ENCODE data around the gene PRKCG.
"Not testable (repeated sequence)": the region's sequence is repeated elsewhere in the genome, so short reads cannot be mapped to it uniquely, and the experiment has no call there.

Gene PRKCG

GRCh38 chr19:53881482-53882390 lies at the start of gene PRKCG:
Gene PRKCG, plus strand, starts transcription at chr19:53882197. Its CDS starts 298 bp downstream, at chr19:53882495.
- peak; percentile 53 for DNase-seq (ENCODE audit: low read depth, low spot score)

- DNase-seq (ENCODE audit: low read depth, low spot score) = peak; percentile 46
Measured at GRCh38 chr19:53832861-53833260, 49.1 kb upstream of the PRKCG start.

DNA sequence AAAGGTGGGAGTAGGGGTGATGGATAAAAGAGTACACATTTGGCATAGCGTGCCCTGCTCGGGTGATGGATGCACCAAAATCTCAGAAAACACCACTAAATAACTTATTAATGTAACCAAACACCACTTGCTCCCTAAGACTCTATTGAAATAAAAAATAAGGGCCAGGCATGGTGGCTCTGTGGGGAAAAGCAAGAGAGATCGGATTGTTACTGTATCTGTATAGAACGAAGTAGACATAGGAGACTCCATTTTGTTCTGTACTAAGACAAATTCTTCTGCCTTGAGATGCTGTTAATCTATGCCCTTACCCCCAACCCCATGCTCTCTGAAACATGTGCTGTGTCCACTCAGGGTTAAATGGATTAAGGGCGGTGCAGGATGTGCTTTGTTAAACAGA lies 43.6 kb upstream of the PRKCG start:
- DNase-seq (ENCODE audit: low read depth, low spot score) = peak; percentile 30

GRCh38 chr19:53840241-53840640 lies 41.8 kb upstream of the PRKCG start:
- DNase-seq (ENCODE audit: low read depth, low spot score) = not testable (repeated sequence)

DNA sequence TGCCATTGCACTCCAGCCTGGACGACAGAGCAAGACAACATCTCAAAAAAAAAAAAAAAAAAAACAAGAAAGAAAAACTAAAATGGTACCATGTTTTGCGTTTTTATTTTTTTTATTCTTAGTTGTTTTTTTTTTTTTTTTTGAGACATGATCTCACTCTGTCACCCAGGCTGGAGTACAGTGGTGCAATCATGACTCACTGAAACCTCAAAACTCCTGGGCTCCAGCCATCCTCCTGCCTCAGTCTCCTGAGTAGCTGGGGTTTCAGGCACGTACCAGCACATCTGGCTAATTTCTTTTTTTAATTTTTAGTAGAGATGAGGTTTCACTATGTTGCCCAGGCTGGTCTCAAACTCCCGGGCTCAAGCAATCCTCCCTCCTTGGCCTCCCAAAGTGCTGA lies 41.1 kb upstream of the PRKCG start:
- DNase-seq (ENCODE audit: low read depth, low spot score) = not testable (repeated sequence)

DNA sequence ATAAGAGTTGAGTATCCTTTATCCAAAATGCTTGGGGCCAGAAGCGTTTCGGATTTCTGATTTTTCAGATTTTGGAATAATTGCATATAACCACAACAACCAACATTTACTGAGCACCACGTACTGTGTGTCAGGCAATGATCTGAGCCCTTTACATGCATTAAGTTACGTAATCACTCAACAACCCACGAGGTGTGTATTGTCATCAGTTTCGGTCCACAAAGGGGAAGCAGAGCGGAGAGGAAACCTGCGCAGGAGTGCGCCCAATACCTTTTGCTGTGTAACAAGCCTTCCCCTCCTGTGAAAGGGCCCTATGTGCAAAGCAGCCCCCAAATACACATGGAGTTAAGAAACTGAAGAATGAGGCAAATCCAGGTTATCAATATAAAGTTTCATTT lies 37.1 kb upstream of the PRKCG start:
- no peak for DNase-seq (ENCODE audit: low read depth, low spot score)

DNA sequence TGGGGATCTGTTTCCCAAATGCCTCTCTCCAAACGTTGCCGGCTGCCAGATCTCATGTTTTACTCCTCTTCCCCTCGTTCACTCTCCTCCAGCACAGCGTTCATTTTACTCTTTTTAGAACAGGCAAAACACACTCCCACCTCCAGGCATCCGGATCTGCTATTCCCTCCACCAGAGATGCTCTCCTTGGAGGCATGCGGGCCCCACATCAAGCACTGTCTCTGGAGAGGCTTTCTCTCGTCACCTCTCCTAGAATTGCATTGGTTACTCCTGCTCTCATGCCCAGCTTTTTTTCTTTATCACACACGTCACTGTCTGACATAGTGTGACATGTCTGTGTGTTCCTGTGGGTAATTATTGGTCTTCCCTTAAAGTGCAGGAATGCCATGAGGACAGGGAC lies 34.4 kb upstream of the PRKCG start:
- no peak for DNase-seq (ENCODE audit: low read depth, low spot score)

GRCh38 chr19:53849237-53849676 lies 32.7 kb upstream of the PRKCG start:
- DNase-seq (ENCODE audit: low read depth, low spot score) = no peak

DNA sequence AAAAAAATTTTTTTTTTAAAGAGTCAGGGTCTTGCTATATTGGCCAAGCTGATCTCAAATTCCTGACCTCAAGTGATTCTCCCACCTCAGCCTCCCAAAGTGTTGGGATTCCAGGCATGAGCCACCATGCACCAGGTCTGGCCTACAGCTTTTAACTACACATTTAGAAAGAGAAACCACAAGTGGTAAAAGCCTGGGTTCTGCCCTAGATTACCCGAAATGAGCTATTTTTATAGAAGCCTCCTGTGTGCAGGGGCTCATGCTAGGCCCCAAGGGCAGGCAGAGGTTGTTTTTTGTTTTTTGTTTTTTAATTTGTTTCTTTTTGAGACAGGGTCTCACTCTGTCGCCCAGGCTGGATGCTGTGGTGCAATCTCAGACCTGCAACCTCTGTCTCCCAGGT lies 28.3 kb upstream of the PRKCG start:
- no peak for DNase-seq (ENCODE audit: low read depth, low spot score)

DNA sequence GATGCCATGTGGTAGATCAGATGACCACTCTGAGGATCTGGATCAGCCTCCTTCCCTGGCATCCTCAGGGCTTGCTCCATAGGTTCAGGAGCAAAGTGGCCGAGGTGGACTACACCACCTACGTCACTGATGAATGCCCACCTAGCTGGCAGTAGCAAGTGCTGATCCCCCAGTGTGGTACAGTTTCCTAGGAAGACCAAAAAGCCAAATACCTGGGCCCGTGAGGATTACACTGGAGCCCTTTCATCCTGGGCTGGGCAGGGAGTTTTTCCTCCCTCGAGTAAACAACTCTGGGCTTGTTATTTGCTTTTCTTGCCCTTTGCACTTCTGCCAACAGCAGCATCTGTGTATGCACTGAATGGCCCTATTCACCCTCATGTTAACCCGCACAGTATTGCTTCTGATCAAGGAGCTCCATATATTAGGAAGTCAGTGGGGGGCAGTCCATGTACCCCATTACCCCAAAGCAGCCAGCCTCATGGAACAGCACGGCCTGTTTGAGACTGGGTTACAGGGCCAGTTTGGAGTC lies 17.6 kb upstream of the PRKCG start:
- DNase-seq (ENCODE audit: low read depth, low spot score) = no peak

DNA sequence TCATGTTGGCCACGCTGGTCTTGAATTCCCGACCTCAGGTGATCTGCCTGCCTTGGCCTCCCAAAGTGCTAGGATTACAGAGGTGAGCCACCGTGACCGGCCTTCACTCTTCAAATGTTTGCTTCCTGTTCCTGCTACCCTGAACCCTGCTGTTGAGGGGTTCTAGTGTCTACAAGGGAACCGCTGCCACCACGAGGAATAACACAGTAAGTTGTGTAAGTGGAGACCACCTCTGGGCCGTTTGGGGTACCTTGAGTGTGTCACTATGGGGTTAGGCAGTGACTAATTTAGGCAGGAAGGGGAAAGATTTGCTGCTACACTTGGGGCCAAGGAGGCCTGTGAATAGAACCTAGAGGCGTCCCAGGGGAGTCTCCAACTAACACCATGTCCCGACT lies 16.5 kb upstream of the PRKCG start:
- DNase-seq (ENCODE audit: low read depth, low spot score) = no peak

- DNase-seq (ENCODE audit: low read depth, low spot score) = peak; percentile 78
Measured at GRCh38 chr19:53865918-53866864, 15.8 kb upstream of the PRKCG start.

GRCh38 chr19:53866865-53867224 lies 15.2 kb upstream of the PRKCG start:
- peak; percentile 74 for DNase-seq (ENCODE audit: low read depth, low spot score)

DNA sequence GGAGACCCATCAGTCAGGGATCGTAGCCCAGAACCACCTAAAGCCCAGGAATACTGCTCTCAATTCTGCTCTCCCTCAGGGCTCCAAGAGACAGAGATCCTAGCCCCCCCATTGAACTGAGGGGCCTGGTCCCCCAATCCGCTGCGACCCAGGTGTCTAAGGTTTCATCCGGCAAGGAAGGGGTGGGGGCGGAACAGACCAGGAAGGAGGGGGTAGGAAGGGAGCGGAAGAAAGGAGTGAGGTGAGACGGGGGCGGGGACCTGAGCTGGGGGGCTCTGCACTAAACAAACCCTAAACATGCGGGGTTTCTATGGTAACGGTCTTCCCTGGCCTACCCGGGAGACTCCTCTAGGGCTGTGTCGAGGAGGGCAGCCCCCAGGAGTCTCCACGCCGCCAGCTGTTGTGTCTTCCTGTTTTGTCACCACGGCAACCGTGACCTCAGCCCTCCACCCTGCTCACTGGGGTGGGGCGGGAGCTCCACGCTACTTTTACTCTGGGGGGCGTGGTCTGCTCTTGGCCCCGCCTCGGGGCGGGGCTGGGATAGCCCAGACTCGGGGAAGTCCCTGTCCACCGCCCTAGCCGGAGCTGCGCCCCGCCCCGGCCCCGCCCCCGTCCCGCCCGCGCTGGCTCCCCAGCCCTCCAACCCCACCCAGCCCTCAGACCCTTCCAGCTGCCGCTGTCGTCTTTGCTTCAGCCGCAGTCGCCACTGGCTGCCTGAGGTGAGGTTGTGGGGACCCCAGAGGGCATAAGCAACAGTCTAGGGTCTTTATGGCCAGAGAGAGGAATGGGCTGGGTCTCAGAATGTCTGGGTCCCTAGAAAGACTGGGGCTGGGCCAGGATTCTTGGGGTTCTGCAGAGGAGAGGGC lies 14.5 kb upstream of the PRKCG start, which contains the start of gene MYADM:
Gene MYADM, plus strand, starts transcription at position 659 of the 866 bp plus-strand sequence. CDS start 5,647 bp downstream, outside the sequence.
- DNase-seq (ENCODE audit: low read depth, low spot score) = peak; percentile 100

DNA sequence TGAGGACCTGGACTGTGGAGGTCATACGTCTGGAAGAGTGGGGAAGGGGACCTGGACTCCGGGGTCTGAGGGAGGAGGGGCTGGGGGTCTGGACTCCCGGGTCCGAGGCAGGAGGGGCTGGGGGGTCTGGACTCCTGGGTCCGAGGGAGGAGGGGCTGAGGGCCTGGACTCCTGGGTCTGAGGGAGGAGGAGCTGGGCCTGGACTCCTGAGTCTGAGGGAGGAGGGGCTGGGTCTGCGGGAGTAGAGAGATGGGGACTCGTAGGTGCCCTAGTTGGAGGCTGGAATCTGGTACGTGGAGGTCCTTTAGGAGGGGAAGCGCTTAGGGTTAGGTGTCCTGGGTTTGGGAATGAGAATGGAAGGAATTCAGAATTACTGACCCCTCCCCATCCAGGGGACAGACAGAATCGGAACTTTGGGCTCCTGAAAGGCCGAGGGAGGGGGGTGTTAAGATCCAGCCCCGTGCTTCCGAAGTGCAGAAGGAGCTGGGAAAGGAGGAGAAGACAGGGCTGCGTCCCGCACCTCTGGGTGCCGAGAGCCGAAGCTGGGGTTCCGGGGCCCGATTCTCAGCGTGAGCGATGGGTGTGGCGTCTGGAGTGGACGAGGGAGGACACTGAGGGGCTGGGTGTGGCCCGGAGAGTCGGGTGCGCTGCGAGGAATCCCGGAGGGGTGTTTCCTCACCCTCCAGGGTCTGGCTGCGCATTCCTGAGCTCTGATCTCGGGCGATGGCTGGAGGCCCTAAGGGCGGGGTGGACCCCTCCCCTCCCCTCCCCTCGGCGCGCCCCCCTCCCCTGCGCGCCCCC lies 13.7 kb upstream of the PRKCG start:
- peak; percentile 78 for DNase-seq (ENCODE audit: low read depth, low spot score)

- peak; percentile 94 for DNase-seq (ENCODE audit: low read depth, low spot score)
Measured at GRCh38 chr19:53868892-53869804, 12.8 kb upstream of the PRKCG start.

- not testable (repeated sequence) for DNase-seq (ENCODE audit: low read depth, low spot score)
Measured at GRCh38 chr19:53869805-53870484, 12.1 kb upstream of the PRKCG start.

GRCh38 chr19:53870485-53870844 lies 11.5 kb upstream of the PRKCG start:
- peak; percentile 48 for DNase-seq (ENCODE audit: low read depth, low spot score)

Measured in ELF-1 (cell line).